Activated T-helper 1 cell treated with anti-CD3 and anti-CD28 coated beads, Interleukin-12 subunit alpha, Interleukin-12 subunit beta, Interleukin-2, Interleukin-4 antibody, amounts not matched to agents 30 ng/mL and 10 ng/mL and 1 ng/mL, durations not matched to agents 14 hours and 24 hours and 36 hours (primary cell): ENCODE measurements around the gene FYB1. TPM values are rescaled to one million over a fixed set of nuclear protein-coding genes. Genes with fewer than 3 reads are reported as not detected.
A peak's percentile ranks its signal among the peaks of the same experiment; 100 is the strongest.

ENCODE experiments used
- DNase-seq: peaks from one replicate; pipeline ENCODE4 v3.0.0; 2021; ENCODE audit warnings: low spot score
- H3K27ac Mint-ChIP-seq: one replicate; pipeline ENCODE4 v1.8.0; 2021; ENCODE audit warnings: mild to moderate bottlenecking, mixed read lengths
- H3K27me3 Mint-ChIP-seq: one replicate; pipeline ENCODE4 v1.8.0; 2022; ENCODE audit warnings: mild to moderate bottlenecking, moderate library complexity, mixed read lengths; ENCODE audit not compliant: insufficient read depth
- H3K36me3 Mint-ChIP-seq: one replicate; pipeline ENCODE4 v1.8.0; 2021; ENCODE audit warnings: low read depth, mixed read lengths
- H3K4me1 Mint-ChIP-seq: one replicate; pipeline ENCODE4 v1.8.0; 2021; ENCODE audit warnings: low read depth, mixed read lengths
- H3K4me3 Mint-ChIP-seq: one replicate; pipeline ENCODE4 v1.8.0; 2021; ENCODE audit warnings: mild to moderate bottlenecking, moderate library complexity, mixed read lengths
- H3K9me3 Mint-ChIP-seq: one replicate; pipeline ENCODE4 v1.8.0; 2021; ENCODE audit warnings: mixed read lengths
- intact Hi-C: fragments of 100-400 bp; cut with micrococcal nuclease; formaldehyde crosslinking; loops from one replicate; pipeline ENCODE4 v1.15.1; 2024
- total RNA-seq: library from RNA; stranded (reverse); gene quantifications from 2 replicates; pipeline ENCODE4 v1.2.3, GENCODE V29; 2022

FYB1 gene
- total RNA-seq, 1 donor from 2014 or later = 100 TPM

DNA sequence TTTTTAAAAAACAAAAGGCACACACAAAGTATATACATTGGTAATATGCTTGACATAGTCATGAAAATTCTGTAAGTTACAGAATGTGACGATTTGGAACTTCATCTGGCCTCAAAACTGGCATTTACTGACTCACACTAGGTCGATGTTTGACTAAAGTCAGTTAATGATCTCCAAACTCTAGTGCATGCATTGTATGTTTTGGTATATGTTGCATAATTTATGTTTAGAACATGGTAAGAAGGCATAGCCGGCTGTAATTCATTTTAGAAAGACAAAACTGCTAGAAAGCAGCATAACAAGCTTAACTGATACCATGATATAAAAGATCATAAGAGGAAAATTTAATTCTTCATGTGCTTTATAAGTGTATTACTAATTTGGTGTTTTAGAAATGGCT lies 86.6 kb downstream of the FYB1 start:
- peaks cover 55% of the 10 kb centered on the region for H3K36me3 Mint-ChIP-seq
- no peak overlapping the region for H3K4me3 Mint-ChIP-seq
- H3K9me3 Mint-ChIP-seq = no peaks in the 10 kb centered on the region
- H3K27me3 Mint-ChIP-seq = no peaks in the 10 kb centered on the region
- no peak for DNase-seq
- no peak overlapping the region for H3K27ac Mint-ChIP-seq
- peaks cover 7% of the 10 kb centered on the region for H3K4me1 Mint-ChIP-seq
- intact Hi-C loops = no loop called here

DNA sequence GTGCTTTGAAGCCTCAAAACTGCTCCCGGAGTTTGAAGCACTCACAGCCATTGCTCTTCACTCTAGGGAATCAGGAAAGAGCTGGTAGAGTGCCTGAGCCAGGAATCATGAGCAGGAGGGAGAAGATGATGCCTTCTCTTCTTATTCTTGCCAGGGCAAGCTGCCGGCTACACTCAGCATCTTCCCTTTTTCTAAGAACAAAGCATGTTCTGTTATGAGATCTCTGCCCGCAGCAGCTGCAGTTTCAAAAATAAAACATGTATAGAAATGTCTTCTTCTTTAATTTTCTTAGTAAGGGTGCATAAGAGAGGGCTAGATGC lies 87.3 kb downstream of the FYB1 start:
- Mint-ChIP-seq H3K27ac (no peak overlapping the region), H3K9me3 (no peaks in the 10 kb centered on the region), H3K4me1 (peaks cover 6% of the 10 kb centered on the region), H3K4me3 (no peak overlapping the region), H3K36me3 (peaks cover 54% of the 10 kb centered on the region), H3K27me3 (no peaks in the 10 kb centered on the region)
- intact Hi-C loops = no loop called here
- DNase-seq = no peak

DNA sequence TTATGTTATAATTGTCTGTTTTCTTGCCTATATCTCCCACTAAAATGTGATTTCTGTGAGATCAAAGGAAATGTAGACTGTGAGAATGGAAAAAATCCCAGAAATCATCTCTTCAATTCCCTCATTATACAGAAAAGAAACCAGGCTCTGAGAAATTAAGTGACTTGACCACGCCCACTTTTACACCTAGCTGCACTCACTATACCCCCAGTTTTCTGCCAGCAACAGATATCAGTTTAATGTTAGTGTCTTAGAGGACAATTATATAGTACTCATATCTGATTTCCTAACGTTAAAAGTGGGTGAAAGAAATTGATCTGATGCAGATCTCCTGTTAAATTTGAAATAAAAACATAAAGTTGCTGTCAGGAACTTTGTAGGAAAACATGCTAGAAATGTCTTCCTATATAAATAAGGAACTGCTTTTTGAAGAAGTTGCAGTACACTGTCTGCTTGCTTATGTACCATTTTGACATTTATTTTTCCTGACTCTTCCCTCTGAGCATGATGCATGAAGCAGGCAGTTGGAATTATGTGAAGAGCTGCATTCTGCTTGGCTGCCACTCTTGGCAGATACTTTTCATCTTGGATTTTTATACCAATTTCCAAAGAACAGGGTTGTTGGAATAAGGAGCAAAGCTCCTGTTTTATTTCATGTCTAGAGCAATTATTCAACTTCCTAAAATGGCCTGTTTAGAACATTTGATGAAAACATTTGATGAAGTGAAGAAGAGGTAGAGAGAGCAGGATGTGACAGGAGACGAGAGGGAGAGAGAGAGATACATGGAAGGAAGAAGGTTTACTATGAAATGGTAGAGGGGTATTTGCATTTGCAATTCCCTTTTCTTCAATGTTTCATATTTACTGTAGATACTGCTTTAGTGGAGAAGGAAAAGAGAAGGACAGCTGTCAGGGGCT lies 87.9 kb downstream of the FYB1 start:
- H3K4me3 Mint-ChIP-seq = no peak overlapping the region
- intact Hi-C loops = no loop called here
- no peak for DNase-seq
- no peaks in the 10 kb centered on the region for H3K9me3 Mint-ChIP-seq
- H3K36me3 Mint-ChIP-seq = peaks cover 48% of the 10 kb centered on the region
- peak overlapping the region; percentile 25 for H3K27ac Mint-ChIP-seq
- no peaks in the 10 kb centered on the region for H3K27me3 Mint-ChIP-seq
- H3K4me1 Mint-ChIP-seq = peaks cover 6% of the 10 kb centered on the region

DNA sequence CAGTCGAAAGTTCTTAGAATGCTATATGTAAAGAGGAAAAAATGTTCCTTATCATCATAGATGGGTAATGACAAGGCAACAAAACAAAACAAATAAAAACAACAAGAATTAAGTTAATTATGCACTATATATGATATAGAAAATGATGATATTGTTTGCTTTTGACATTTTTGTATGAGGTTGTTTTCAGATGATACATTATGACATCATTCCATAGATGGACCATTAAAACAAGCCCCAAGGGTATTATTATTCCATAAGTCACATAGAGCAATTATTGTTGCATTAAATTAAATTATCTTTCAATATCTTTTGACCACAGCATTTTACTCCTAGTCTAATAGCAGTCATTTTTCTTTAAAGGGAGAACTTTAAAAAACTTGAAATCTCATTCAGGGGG lies 88.6 kb downstream of the FYB1 start:
- H3K27ac Mint-ChIP-seq = no peak overlapping the region
- no peak for DNase-seq
- H3K4me3 Mint-ChIP-seq = no peak overlapping the region
- H3K27me3 Mint-ChIP-seq = no peaks in the 10 kb centered on the region
- peaks cover 51% of the 10 kb centered on the region for H3K36me3 Mint-ChIP-seq
- no peaks in the 10 kb centered on the region for H3K9me3 Mint-ChIP-seq
- intact Hi-C loops = no loop called here
- H3K4me1 Mint-ChIP-seq = peaks cover 6% of the 10 kb centered on the region

DNA sequence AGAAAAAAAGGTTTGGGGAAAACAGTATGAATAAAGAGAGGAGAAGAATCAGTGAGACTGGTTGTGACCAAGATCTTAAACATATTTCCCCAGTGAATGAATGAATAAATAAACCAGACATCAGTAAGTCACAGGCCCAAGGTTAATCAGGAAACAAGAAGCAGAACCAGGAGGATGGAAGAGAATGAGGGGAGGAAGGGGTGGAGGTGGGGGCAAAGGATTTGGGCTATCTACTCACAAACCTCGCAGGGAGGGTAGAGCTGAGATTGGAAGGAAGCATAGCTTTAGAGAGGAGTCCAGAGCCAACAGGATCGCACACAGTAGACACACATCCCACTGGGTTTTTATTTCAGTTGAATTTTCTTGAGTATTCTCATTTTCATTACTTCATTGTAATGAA lies 97.4 kb downstream of the FYB1 start:
- H3K27ac Mint-ChIP-seq = no peak overlapping the region
- peaks cover 31% of the 10 kb centered on the region for H3K36me3 Mint-ChIP-seq
- no peak overlapping the region for H3K4me3 Mint-ChIP-seq
- peaks cover 2% of the 10 kb centered on the region for H3K27me3 Mint-ChIP-seq
- H3K4me1 Mint-ChIP-seq = peaks cover 5% of the 10 kb centered on the region
- intact Hi-C loops = no loop called here
- DNase-seq = no peak
- H3K9me3 Mint-ChIP-seq = no peaks in the 10 kb centered on the region

DNA sequence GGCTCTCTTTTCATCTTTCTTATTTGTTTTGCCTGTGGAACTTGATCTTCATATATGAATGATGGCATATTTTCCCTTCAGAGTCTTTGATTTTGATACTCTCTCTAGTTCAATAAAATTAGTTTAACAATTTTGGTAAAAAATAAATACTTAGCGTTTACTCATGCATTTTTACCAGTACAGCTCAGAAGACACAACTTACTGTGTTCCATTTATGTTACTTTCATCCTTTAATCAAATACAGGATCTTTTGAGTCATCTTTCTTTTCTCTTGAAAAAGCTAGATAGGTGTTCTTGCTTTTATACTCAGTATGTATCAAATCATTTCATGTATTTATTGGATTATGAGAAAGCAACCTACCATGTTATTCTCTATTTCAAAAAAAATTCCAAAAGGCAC lies 98.0 kb downstream of the FYB1 start:
- H3K27me3 Mint-ChIP-seq = peaks cover 2% of the 10 kb centered on the region
- H3K36me3 Mint-ChIP-seq = peaks cover 37% of the 10 kb centered on the region
- H3K4me3 Mint-ChIP-seq = no peak overlapping the region
- no peak overlapping the region for H3K27ac Mint-ChIP-seq
- H3K9me3 Mint-ChIP-seq = no peaks in the 10 kb centered on the region
- H3K4me1 Mint-ChIP-seq = peaks cover 5% of the 10 kb centered on the region
- no peak for DNase-seq
- intact Hi-C loops = no loop called here

DNA sequence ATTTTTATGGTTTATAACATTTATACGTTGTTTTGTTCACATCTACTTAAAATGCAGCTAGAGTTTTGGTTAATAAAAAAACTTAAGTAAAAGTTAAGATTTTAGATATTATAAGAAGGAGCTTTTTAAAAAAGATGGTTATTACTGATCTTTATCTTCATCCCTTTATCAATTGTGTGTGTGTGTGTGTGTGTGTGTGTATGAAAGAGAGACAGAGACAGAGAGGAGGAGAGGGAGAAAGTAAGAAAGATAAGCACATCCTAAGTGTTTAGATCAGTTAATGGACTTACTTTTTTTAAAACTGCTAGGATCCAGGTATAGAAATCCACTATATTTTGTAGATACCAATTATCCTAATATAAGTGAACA lies 99.3 kb downstream of the FYB1 start:
- H3K4me3 Mint-ChIP-seq = no peak overlapping the region
- peaks cover 2% of the 10 kb centered on the region for H3K27me3 Mint-ChIP-seq
- peaks cover 37% of the 10 kb centered on the region for H3K36me3 Mint-ChIP-seq
- peaks cover 5% of the 10 kb centered on the region for H3K4me1 Mint-ChIP-seq
- intact Hi-C loops = no loop called here
- H3K27ac Mint-ChIP-seq = no peak overlapping the region
- DNase-seq = no peak
- no peaks in the 10 kb centered on the region for H3K9me3 Mint-ChIP-seq

DNA sequence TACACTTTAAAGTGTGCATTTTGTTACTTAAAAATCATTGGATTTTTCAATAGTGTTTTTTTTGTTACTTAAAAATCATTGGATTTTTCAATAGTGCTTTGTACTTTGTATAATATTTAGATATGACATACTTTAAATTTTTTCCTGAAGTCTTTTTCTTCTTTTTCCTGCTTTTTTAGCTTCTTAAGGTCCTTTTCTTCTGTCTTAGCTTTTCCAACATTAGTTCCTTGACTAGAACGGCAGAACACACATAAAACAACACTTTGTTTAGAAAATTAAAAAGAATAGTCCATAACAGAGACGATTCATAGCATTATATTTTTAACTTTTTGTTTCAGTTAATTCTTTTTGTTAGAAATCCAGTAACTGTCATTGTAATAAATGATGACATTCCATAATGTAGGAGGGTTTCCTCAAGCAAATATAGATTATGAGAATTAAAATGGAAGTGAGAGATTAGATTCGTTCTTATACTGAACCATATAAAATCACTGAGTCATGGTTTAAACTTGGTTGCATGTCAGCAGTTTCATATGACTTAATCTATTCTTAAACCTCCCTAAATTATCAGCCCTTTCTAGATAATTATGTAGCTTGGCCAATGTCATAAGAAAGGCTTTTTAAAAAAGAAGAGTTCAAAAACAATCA lies 99.8 kb downstream of the FYB1 start:
- intact Hi-C loops = no loop called here

DNA sequence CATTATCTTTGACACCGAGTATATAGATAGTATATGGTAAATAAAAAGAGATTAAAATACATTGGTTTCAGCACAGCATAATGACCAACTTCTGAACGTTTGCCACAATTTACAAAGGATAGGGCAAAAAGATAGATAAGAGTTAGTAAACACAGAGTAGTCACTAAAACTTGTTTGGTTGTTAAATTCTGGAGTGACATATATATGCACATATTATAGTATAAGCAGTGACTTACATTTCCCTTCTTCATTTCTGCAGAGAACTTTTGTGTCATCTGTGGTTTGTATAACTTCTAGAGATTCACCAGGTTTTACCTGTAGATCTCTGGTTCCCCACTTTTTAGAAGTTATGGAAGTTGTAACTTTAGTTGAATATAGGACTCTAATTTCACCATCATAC lies 100.7 kb downstream of the FYB1 start:
- H3K4me1 Mint-ChIP-seq = peaks cover 5% of the 10 kb centered on the region
- intact Hi-C loops = loop anchor here (1.0 kb wide), 1 partner anchor 8 kb away; no protein-coding TSS in a partner anchor

More for the DNA sequence above, 99.8 kb downstream of the FYB1 start:
- Mint-ChIP-seq H3K27ac (no peak overlapping the region), H3K36me3 (peaks cover 42% of the 10 kb centered on the region), H3K4me1 (peaks cover 5% of the 10 kb centered on the region), H3K9me3 (no peaks in the 10 kb centered on the region), H3K4me3 (no peak overlapping the region), H3K27me3 (peaks cover 2% of the 10 kb centered on the region)
- DNase-seq = no peak

DNA sequence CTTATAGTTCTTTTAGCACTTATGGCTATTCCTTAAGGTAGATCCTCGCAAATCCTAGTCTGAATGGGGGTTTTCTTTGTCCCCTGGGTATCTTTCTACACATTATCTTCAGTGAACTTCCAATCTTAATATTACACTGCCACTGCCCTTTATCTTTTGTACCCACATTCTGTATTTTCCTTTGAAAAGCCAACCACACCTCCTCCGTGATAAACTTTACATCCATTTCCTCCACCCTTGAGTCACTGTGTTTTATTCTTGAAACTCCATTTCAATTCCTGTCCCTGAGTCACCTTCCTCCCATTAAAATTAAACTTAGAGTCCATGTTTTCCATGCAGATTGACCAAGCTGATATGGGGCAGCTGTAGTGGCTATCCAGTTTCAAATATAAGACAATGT lies 102.0 kb downstream of the FYB1 start:
- peaks cover 2% of the 10 kb centered on the region for H3K27me3 Mint-ChIP-seq
- intact Hi-C loops = no loop called here
- no peak overlapping the region for H3K27ac Mint-ChIP-seq
- peaks cover 5% of the 10 kb centered on the region for H3K4me1 Mint-ChIP-seq
- peaks cover 53% of the 10 kb centered on the region for H3K36me3 Mint-ChIP-seq
- DNase-seq = no peak
- H3K9me3 Mint-ChIP-seq = no peaks in the 10 kb centered on the region
- no peak overlapping the region for H3K4me3 Mint-ChIP-seq

More for the DNA sequence above, 100.7 kb downstream of the FYB1 start:
- no peak overlapping the region for H3K4me3 Mint-ChIP-seq
- H3K9me3 Mint-ChIP-seq = no peaks in the 10 kb centered on the region
- peaks cover 49% of the 10 kb centered on the region for H3K36me3 Mint-ChIP-seq
- no peak for DNase-seq
- H3K27me3 Mint-ChIP-seq = peaks cover 2% of the 10 kb centered on the region
- H3K27ac Mint-ChIP-seq = no peak overlapping the region

DNA sequence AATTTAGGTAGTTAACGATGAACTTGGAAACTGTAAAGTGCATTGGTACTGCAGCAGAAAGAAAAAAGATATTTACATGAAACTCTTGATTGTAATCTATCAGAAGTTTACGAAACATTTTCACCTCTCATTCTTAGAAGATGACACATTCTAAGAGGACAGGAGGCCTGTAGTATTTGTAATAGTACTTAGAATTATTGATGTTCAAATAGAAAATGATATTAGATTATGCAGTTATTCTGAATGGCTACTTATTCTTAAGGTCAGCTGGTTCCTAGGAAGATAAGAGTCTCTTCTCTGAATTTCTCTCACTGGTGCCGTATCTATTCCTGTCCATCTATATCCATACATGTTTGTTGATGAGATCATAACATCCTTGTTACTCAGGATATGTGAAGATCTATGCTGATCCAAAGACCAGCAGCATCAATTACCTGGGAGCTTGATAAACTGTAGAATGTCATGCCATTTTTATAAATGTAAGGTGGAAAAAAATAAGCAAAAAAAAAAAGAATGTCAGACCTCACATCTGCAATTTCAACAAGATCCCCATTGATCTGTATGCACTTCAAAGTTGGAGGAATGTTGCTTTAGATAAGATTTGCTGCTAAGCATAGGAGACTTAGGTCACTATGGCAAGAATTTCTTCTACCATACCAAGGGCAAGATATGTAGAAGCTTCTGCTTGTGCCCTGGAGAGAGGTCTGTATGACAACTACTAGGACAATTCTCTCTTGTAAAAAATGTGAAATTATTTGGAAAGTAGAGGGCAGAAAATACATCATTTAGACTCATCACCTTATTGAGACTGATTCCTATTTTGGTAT lies 102.8 kb downstream of the FYB1 start:
- Mint-ChIP-seq H3K4me3 (no peak overlapping the region), H3K36me3 (peaks cover 46% of the 10 kb centered on the region), H3K4me1 (peaks cover 5% of the 10 kb centered on the region), H3K27me3 (peaks cover 2% of the 10 kb centered on the region), H3K27ac (no peak overlapping the region), H3K9me3 (no peaks in the 10 kb centered on the region)
- intact Hi-C loops = no loop called here
- no peak for DNase-seq

DNA sequence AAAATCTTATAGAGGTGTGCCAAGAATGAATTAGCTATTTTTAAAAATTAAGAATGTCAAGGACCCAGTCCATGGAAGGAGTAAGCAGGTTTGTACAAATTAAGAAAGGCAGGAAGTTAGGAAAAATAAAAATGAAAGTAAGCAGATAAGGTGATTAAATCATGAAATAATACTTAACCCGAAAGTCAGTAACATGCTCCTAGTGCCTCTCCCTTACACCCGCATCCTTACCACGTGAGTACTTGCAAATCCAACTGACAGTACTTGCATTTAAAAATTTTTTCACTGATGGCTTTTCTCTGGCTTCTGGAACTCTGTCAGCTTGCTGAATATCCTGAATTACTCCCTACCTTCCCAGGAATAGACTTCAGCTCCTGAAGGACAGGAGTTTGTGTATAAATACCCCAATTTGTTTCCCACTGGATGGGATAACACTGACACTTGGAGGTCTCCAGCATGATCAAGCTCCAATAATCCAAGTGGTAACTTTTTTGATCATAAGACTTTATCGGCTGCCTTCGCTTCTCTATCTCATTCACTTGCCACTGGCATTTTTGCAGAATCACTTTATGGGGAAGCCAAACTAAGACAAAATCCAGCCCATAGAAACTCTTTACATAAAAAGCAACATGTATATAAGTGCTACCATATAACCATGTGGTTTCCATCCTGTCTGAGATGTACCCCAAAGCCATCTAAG lies 103.6 kb downstream of the FYB1 start:
- no peak overlapping the region for H3K4me3 Mint-ChIP-seq
- no peaks in the 10 kb centered on the region for H3K9me3 Mint-ChIP-seq
- intact Hi-C loops = no loop called here
- peaks cover 5% of the 10 kb centered on the region for H3K4me1 Mint-ChIP-seq
- no peak for DNase-seq
- H3K36me3 Mint-ChIP-seq = peaks cover 48% of the 10 kb centered on the region
- H3K27ac Mint-ChIP-seq = no peak overlapping the region
- peaks cover 2% of the 10 kb centered on the region for H3K27me3 Mint-ChIP-seq
